K562 (cell line): ENCODE data around the gene PODXL. TPM values are rescaled to one million over a fixed set of nuclear protein-coding genes. Genes with fewer than 3 reads are reported as not detected.

ENCODE experiments used
- ATAC-seq: fragments of 200-7000 bp; cut with Tn5 transposase; 3 replicates; pipeline ENCODE4 v1.9.1; 2020; ENCODE audit warnings: moderate library complexity
- BruUV-seq: library from RNA; stranded (reverse); fragments of 400-500 nt; replicated peaks from 2 replicates; lab custom pipeline; 2021; lab: Mats Ljungman, UMichigan
- CTCF ChIA-PET: fragments of 300-600 bp; formaldehyde crosslinking; extraction: SDS; loops from one replicate; lab custom pipeline; 2021; ENCODE audit warnings: low intra/inter-chr PET ratio; lab: Yijun Ruan, JAX
- POLR2A ChIA-PET: fragments of 300-600, 350-650 bp; sonication (Branson Sonifier 250); formaldehyde crosslinking; extraction: SDS; loops from one replicate; lab custom pipeline; 2021; ENCODE audit warnings: antibody characterized with exemption, inconsistent platforms; lab: Yijun Ruan, JAX
- DNase-seq, 4 experiments: peaks; one replicate each; pipeline versions ENCODE4 v3.0.0 to v3.0.0-alpha.2; 2011 to 2018; ENCODE audit warnings: low spot score in 3 of 4, mixed read lengths in 3 of 4; ENCODE audit errors: extremely low read depth in 1 of 4
- FAIRE-seq: peaks from 2 replicates; lab custom pipeline; 2011; peaks lifted over from hg19 to GRCh38; lab: Jason Lieb, UNC
- H2AFZ ChIP-seq: 2 replicates; pipeline ENCODE4 v1.6.0; 2011; ENCODE audit warnings: low read depth, low read length, control low read depth, inconsistent platforms
- H3K27ac ChIP-seq: fragments of 200-600 bp; 3 replicates; pipeline ENCODE4 v1.8.0; 2011; ENCODE audit warnings: low read depth, mild to moderate bottlenecking, control low read depth, inconsistent platforms, low read length, moderate library complexity, mixed read lengths; ENCODE audit errors: extremely low read depth
- H3K27me3 ChIP-seq, 2 experiments: fragments of 300-600 bp in 1 of 2; 2 replicates in 1 of 2; 3 replicates in 1 of 2; pipeline versions ENCODE4 v1.6.0 to v1.8.0; 2011; ENCODE audit warnings: inconsistent platforms in 2 of 2, low read length in 2 of 2, mild to moderate bottlenecking in 1 of 2, mixed read lengths in 1 of 2, moderate library complexity in 1 of 2; ENCODE audit not compliant: control insufficient read depth in 2 of 2, insufficient read depth in 2 of 2
- H3K36me3 ChIP-seq: fragments of 300-600 bp; 3 replicates; pipeline ENCODE4 v1.8.0; 2011; ENCODE audit warnings: mild to moderate bottlenecking, low read length, inconsistent platforms; ENCODE audit not compliant: control insufficient read depth, insufficient read depth
- H3K4me1 ChIP-seq, 2 experiments: fragments of 200-600 bp in 1 of 2; replicated peaks in 1 of 2; 2 replicates in 1 of 2; 3 replicates in 1 of 2; pipeline versions ENCODE4 v1.5.1 to v1.8.0; 2011; ENCODE audit warnings: inconsistent platforms in 2 of 2, low read length in 2 of 2, mild to moderate bottlenecking in 1 of 2, mixed read lengths in 1 of 2, moderate library complexity in 1 of 2; ENCODE audit not compliant: control insufficient read depth in 2 of 2, insufficient read depth in 2 of 2
- H3K4me2 ChIP-seq: 2 replicates; pipeline ENCODE4 v1.6.1; 2011; ENCODE audit warnings: low read length, control low read depth, inconsistent platforms, mixed read lengths; ENCODE audit not compliant: insufficient read depth
- H3K4me3 ChIP-seq: fragments of 200-600 bp; sonication (generic), shearing (Covaris generic); 2 replicates; pipeline ENCODE4 v1.5.1; 2016; ENCODE audit warnings: control low read depth, inconsistent platforms
- H3K79me2 ChIP-seq: fragments of 200-600 bp; 3 replicates; pipeline ENCODE4 v1.8.0; 2011; ENCODE audit warnings: low read length, inconsistent platforms; ENCODE audit not compliant: control insufficient read depth, insufficient read depth
- H3K9ac ChIP-seq, 2 experiments: 2 replicates each; pipeline versions ENCODE4 v1.6.0 to v1.6.1; 2011; ENCODE audit warnings: low read depth in 2 of 2, low read length in 2 of 2, control low read depth in 1 of 2, inconsistent platforms in 1 of 2, mild to moderate bottlenecking in 1 of 2, mixed read lengths in 1 of 2; ENCODE audit not compliant: insufficient read depth in 1 of 2
- H3K9me1 ChIP-seq: one replicate; pipeline ENCODE4 v1.6.0; 2011; ENCODE audit warnings: inconsistent platforms, mild to moderate bottlenecking, low read length, moderate library complexity; ENCODE audit not compliant: control insufficient read depth, insufficient read depth
- H3K9me3 ChIP-seq: replicated peaks from 2 replicates; pipeline ENCODE4 v1.5.1; 2011; ENCODE audit warnings: low read depth, low read length, inconsistent platforms; ENCODE audit not compliant: control insufficient read depth, insufficient read depth
- H4K20me1 ChIP-seq: replicated peaks from 2 replicates; pipeline ENCODE4 v1.6.1; 2011; ENCODE audit warnings: low read length, inconsistent platforms, mixed read lengths; ENCODE audit not compliant: control insufficient read depth, insufficient read depth
- DNMT1 ChIP-seq: fragments of 450-650 bp; IDR thresholded peaks from 2 replicates; pipeline ENCODE4 v1.6.1; 2016; ENCODE audit warnings: antibody characterized with exemption, mild to moderate bottlenecking
- GTF2E2 ChIP-seq: fragments of 200-800 bp; sonication (Bioruptor generic); IDR thresholded peaks from 2 replicates; pipeline ENCODE4 v1.6.1; 2016; ENCODE audit warnings: missing genetic modification characterization, missing compliant biosample characterization
- ILK ChIP-seq: fragments of 450-650 bp; IDR thresholded peaks from 2 replicates; pipeline ENCODE4 v1.6.1; 2016; ENCODE audit warnings: missing genetic modification characterization, low read depth, mild to moderate bottlenecking, missing compliant biosample characterization, moderate library complexity, borderline replicate concordance
- NCOR1 ChIP-seq: fragments of 450-650 bp; IDR thresholded peaks from 2 replicates; pipeline ENCODE4 v1.6.1; 2016; ENCODE audit warnings: mild to moderate bottlenecking, moderate library complexity
- PHF8 ChIP-seq: fragments of 200-600 bp; sonication (generic); IDR thresholded peaks from 2 replicates; pipeline ENCODE4 v1.6.1; 2012; ENCODE audit warnings: mixed run types, mild to moderate bottlenecking, inconsistent platforms, low read length, moderate library complexity, borderline replicate concordance
- PURB ChIP-seq: sonication (generic); formaldehyde crosslinking; IDR thresholded peaks from 2 replicates; pipeline ENCODE4 v1.9.0; 2021; ENCODE audit warnings: low read depth, mild to moderate bottlenecking, missing genetic modification reagents
- TBP ChIP-seq: optimal IDR thresholded peaks from 2 replicates; pipeline ENCODE3; 2011; ENCODE audit warnings: low read depth, low read length, improper control_type of control experiment
- ZNF318 ChIP-seq, 2 experiments: fragments of 450-650 bp; IDR thresholded peaks; 2 replicates each; pipeline ENCODE4 v1.6.1; 2016; ENCODE audit warnings: mild to moderate bottlenecking in 2 of 2, borderline replicate concordance in 1 of 2, low read depth in 1 of 2, moderate library complexity in 1 of 2
- ZNF384 ChIP-seq: IDR thresholded peaks from 2 replicates; pipeline ENCODE4 v1.6.1; 2012; ENCODE audit warnings: low read depth, low read length, improper control_type of control experiment
- ZNF561 ChIP-seq: fragments of 450-650 bp; formaldehyde crosslinking; conservative IDR thresholded peaks from 2 replicates; pipeline ENCODE4 v1.4.0; 2020; ENCODE audit warnings: mild to moderate bottlenecking, moderate library complexity
- ZNF644 ChIP-seq: fragments of 200-800 bp; sonication (Bioruptor generic); IDR thresholded peaks from 2 replicates; pipeline ENCODE4 v1.6.1; 2016; ENCODE audit warnings: low read depth, missing genetic modification characterization, missing compliant biosample characterization
- WGBS: fragments of 100-300 bp; shearing (Covaris generic); methylation state at CpG from one replicate; pipeline ENCODE4 v1.1.6; 2016; ENCODE audit warnings: low coverage, mixed read lengths; ENCODE audit not compliant: insufficient coverage; ENCODE audit errors: missing lambda C conversion rate; 5-methylcytosine and 5-hydroxymethylcytosine counted together
- in situ Hi-C: fragments of 300-500 bp; cut with MboI; formaldehyde crosslinking; loops from 4 replicates; pipeline ENCODE4 v1.15.0; 2018; ENCODE audit warnings: inconsistent platforms, mixed read lengths
- intact Hi-C: fragments of 100-400 bp; cut with micrococcal nuclease; formaldehyde crosslinking; loops from 2 replicates; pipeline ENCODE4 v1.14.2; 2022
- polyA plus RNA-seq, 8 experiments: library from polyadenylated mRNA; depleted of rRNA in 4 of 8; stranded (reverse) in 5 of 8; unstranded in 3 of 8; fragments of >200 nt; fragmentation: Nextera tagmentation in 2 of 8; fragmentation: Illumina TruSeq in 1 of 8; extraction: Ambion mirVana in 2 of 8; extraction: Trizol in 1 of 8; gene quantifications; 2 replicates each; pipeline versions ENCODE4 v1.2.1 to v1.2.3, GENCODE V29; 2011 to 2014; ENCODE audit warnings: inconsistent platforms in 1 of 8, missing spikeins in 1 of 8
- total RNA-seq, 7 experiments: library from RNA; depleted of rRNA in 6 of 7; stranded (reverse); fragments of >200 nt in 6 of 7; fragmentation: Illumina TruSeq in 2 of 7; extraction: Trizol in 2 of 7; gene quantifications; 2 replicates each; pipeline versions ENCODE4 v1.2.1 to v1.2.3, GENCODE V29; 2011 to 2021; ENCODE audit warnings: low replicate concordance in 1 of 7

PODXL gene
- total and polyA plus RNA-seq, 9 of the 15 experiments (the other 6 are each of a cell fraction or from before 2014, with no cell fraction given): 0.01 to 0.73 (median 0.07) TPM

GRCh38 chr7:131570401-131570800, 14.0 kb upstream of the PODXL start:
- no peak for FAIRE-seq

GRCh38 chr7:131568970-131569369, 12.5 kb upstream of the PODXL start:
- in situ Hi-C loops (no loop called here), intact Hi-C loops (no loop called here)
- Histone ChIP-seq H4K20me1 (0 out of 2 replicates have a peak, but pooled peaks cover 9% of the 10 kb centered on the region), H3K36me3 (no peaks in the 10 kb centered on the region), H3K4me2 (no peak overlapping the region), H3K4me1 (no peaks in the 10 kb centered on the region), H2AFZ (no peak overlapping the region), H3K4me3 (no peak overlapping the region), H3K27me3 (peaks cover 43 to 57% of the 10 kb centered on the region in 2 experiments), H3K27ac (no peak overlapping the region), H3K79me2 (no peaks in the 10 kb centered on the region), H3K9me3 (no peaks in the 10 kb centered on the region), H3K9ac (no peak overlapping the region), H3K9me1 (no peaks in the 10 kb centered on the region)
- ATAC-seq: no peak; the same call in 1 of the 3 replicates
- CTCF ChIA-PET: no interaction called here
- no TSS peak for BruUV-seq
- no peak for FAIRE-seq
- no peak for DNase-seq
- WGBS: 2% methylated on average over 10 of the region's 10 CpGs
- POLR2A ChIA-PET: interaction anchor here (0.7 to 1.1 kb wide), 2 partner anchors 35 to 53 kb away, joined by 3 read pairs; no protein-coding TSS in a partner anchor
- TF ChIP-seq PURB (CRISPR knock-in tag): no peak
- no peak for TF ChIP-seq TBP
- TF ChIP-seq PHF8: no peak
- no peak for TF ChIP-seq ZNF318 (IDR thresholded peaks at IDR 0.05; ENCODE audit: borderline replicate concordance in 1 of 2, low read depth in 1 of 2)
- no peak for TF ChIP-seq ZNF644 (tag)

More at GRCh38 chr7:131570401-131570800, 14.0 kb upstream of the PODXL start:
- CTCF ChIA-PET: no interaction called here
- 0 out of 2 replicates have a peak, but pooled peaks cover 9% of the 10 kb centered on the region for H4K20me1 ChIP-seq
- H3K4me3 ChIP-seq: no peak overlapping the region
- H3K4me1 ChIP-seq: no peaks in the 10 kb centered on the region
- ATAC-seq: no peak
- H3K36me3 ChIP-seq: no peaks in the 10 kb centered on the region
- in situ Hi-C loops (no loop called here), intact Hi-C loops (no loop called here)
- no peak for DNase-seq
- 7% methylated on average over 5 of the region's 5 CpGs for WGBS
- H3K4me2 ChIP-seq: no peak overlapping the region
- no peak overlapping the region for H3K27ac ChIP-seq
- BruUV-seq: no TSS peak
- no peaks in the 10 kb centered on the region for H3K9me1 ChIP-seq
- POLR2A ChIA-PET: no interaction called here
- no peak overlapping the region for H3K9ac ChIP-seq
- H3K79me2 ChIP-seq: no peaks in the 10 kb centered on the region
- H3K27me3 ChIP-seq: peaks cover 41 to 62% of the 10 kb centered on the region in 2 experiments
- TF ChIP-seq ZNF384 (no peak), NCOR1 (no peak), ILK (tag) (no peak), ZNF561 (CRISPR knock-in tag) (no peak), GTF2E2 (tag) (no peak), DNMT1 (no peak)
- H2AFZ ChIP-seq: no peak overlapping the region
- H3K9me3 ChIP-seq: no peaks in the 10 kb centered on the region
